AG04449 (cell line): Measurements from ENCODE around the gene HAUS7.
A peak's percentile ranks its signal among the peaks of the same experiment; 100 is the strongest.
"Not testable (repeated sequence)": the region's sequence is repeated elsewhere in the genome, so short reads cannot be mapped to it uniquely, and the experiment has no call there.

ENCODE experiments used
- CTCF ChIA-PET: fragments of 350-600 bp; formaldehyde crosslinking; extraction: SDS; loops from one replicate; lab custom pipeline; 2021; ENCODE audit warnings: antibody characterized with exemption; lab: Yijun Ruan, JAX
- POLR2A ChIA-PET: fragments of 400-600, 350-600 bp; formaldehyde crosslinking; extraction: SDS; loops from one replicate; lab custom pipeline; 2020; ENCODE audit warnings: antibody characterized with exemption, inconsistent platforms; lab: Yijun Ruan, JAX
- DNase-seq: peaks from one replicate; pipeline ENCODE4 v3.0.0-alpha.2; 2010; ENCODE audit warnings: low read depth, low spot score
- H3K4me3 ChIP-seq: 2 replicates; pipeline ENCODE4 v1.5.1; 2011; ENCODE audit warnings: low read depth, mild to moderate bottlenecking, control low read depth, low read length
- TF ChIP-seq, protein P1 (sequence below): IDR thresholded peaks from one replicate; pipeline ENCODE4 v1.5.1; 2011; ENCODE audit warnings: mild to moderate bottlenecking, moderate library complexity, low read length, control low read depth, inconsistent platforms; ENCODE audit not compliant: insufficient read depth; ENCODE audit errors: missing control alignments

HAUS7 gene

DNA sequence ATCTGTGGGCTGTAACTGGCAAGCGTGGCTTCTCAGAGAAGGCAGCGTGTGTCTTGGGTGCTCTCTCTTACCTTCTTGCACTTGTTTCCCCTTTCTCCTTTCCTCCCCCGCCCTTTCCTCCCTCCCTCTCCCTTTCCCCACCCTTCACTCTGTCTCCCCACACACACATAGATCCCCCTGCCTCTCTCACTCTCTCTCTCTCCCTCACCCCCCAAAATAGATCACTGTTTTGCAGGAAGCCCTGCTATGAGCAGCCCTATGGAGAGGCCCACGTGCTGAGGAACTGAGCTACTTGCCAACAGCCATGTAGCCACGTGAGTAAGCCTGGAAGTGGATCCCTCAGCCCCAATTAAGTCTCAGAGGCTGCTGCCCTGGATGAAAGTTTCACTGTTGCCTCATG, 65.0 kb downstream of the HAUS7 start:
- CTCF ChIA-PET: no interaction called here
- POLR2A ChIA-PET: no interaction called here
- DNase-seq: no peak
- H3K4me3 ChIP-seq: no peak overlapping the region
- TF ChIP-seq, protein P1, sequence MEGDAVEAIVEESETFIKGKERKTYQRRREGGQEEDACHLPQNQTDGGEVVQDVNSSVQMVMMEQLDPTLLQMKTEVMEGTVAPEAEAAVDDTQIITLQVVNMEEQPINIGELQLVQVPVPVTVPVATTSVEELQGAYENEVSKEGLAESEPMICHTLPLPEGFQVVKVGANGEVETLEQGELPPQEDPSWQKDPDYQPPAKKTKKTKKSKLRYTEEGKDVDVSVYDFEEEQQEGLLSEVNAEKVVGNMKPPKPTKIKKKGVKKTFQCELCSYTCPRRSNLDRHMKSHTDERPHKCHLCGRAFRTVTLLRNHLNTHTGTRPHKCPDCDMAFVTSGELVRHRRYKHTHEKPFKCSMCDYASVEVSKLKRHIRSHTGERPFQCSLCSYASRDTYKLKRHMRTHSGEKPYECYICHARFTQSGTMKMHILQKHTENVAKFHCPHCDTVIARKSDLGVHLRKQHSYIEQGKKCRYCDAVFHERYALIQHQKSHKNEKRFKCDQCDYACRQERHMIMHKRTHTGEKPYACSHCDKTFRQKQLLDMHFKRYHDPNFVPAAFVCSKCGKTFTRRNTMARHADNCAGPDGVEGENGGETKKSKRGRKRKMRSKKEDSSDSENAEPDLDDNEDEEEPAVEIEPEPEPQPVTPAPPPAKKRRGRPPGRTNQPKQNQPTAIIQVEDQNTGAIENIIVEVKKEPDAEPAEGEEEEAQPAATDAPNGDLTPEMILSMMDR: no peak

DNA sequence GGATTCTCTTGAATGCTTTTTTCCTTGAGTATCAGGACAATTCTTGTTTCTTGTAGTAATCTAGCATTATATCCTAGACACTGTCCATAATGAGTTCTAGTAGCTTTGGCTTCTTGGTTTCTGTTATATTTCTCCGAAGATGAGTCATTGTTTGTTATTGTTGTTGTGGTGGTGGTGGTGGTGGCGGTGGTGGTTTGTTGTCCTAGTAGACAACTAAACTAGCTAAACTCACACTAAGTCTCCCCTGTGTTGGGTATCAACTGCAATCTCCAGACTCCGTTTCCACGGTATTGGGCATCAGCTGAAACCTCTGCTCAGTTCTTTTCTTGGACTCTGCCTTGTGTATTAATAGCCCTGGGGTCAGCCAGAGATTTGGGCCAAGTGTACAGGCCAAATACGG, 66.0 kb downstream of the HAUS7 start:
- DNase-seq, CTCF ChIA-PET, POLR2A ChIA-PET, H3K4me3 ChIP-seq: not testable (repeated sequence)

DNA sequence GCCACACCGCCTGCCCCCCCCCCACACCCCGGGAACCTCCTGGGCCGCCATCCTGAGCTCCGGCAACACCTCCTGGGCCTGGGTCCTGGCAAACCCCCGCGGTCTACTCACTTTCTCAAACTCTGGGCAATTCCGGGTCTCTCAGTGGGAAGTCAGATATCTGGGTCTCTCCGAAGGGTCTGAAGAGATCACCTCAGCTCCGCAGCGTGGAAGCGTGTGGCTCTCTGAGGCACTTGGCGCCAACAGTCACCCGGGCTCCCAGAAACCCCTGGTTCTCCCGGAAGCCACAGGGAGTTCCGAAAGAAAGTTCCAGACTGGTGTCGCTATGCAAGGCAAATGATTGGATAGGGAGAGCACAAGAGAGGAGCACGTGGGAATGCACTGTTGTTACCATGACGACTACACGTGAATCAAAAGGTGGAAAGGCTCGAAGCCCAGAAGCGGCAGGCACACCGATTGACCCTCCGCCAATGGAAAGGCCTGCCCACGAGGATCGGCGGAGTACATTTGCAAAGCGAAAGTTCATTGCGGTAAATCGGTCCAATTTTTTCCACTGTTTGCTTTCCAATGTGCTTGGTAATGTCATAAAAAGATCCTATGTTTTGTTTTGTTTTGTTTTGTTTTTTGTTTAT, 69.1 kb downstream of the HAUS7 start, which contains the start of gene PNMA6E:
TSS of gene PNMA6E (minus strand) at position 218 of the 632 bp plus-strand sequence. CDS start 2,501 bp downstream, outside the sequence.
- TF ChIP-seq, protein P1: no peak
- H3K4me3 ChIP-seq: no peak within 1 kb of the TSS
- CTCF ChIA-PET: no interaction called here
- DNase-seq: no peak
- POLR2A ChIA-PET: no interaction called here

DNA sequence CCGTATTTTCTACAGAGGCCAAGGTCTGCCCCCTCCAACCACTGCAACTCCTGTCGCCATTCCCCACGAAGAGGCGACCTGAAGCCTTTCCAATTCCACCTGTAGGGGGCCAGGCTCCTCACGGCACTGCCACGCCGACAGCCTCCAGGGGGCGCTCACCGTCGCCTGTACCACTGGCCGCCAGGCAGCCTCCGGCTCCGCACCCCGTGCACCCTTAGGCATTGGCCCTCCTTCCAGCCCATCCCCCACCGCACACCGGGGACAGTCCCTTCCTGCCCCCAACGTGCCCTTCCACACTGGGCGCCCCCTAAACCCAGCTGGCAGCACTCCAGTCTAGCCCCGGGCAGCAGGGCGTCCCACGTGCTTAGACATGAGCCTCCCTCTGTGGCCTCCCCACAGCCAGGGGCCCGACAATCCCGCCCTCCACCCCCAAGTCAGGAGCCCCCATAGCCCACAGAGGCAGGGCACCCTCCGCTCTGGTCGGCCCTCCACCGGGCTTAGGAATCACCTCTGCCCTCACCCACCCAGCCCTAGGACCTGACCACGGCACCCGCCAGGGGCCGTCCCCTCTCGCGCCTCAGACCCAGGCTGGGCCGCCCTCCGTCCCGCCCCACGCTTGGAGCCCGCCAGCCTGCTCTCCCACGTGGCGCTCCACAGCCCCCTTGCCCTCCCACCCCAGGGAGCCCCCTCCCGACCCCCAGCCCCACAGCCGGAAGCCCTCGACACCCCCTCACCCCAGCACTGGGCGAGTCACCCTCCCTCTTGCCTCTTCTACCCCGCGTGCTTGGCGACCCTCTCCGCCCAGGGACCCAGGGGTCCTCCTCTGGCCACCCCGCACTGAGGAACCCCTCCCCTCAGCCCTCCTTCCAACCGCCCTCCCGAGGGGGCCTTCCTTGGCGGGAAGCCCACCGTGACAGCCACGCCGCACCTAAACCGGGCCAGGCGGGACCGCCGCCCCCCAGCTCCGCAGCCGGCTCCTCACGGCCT, 69.9 kb downstream of the HAUS7 start:
- no peak overlapping the region for H3K4me3 ChIP-seq
- TF ChIP-seq, protein P1: peak; percentile 51
- ChIA-PET CTCF (no interaction called here), POLR2A (no interaction called here)
- no peak for DNase-seq

DNA sequence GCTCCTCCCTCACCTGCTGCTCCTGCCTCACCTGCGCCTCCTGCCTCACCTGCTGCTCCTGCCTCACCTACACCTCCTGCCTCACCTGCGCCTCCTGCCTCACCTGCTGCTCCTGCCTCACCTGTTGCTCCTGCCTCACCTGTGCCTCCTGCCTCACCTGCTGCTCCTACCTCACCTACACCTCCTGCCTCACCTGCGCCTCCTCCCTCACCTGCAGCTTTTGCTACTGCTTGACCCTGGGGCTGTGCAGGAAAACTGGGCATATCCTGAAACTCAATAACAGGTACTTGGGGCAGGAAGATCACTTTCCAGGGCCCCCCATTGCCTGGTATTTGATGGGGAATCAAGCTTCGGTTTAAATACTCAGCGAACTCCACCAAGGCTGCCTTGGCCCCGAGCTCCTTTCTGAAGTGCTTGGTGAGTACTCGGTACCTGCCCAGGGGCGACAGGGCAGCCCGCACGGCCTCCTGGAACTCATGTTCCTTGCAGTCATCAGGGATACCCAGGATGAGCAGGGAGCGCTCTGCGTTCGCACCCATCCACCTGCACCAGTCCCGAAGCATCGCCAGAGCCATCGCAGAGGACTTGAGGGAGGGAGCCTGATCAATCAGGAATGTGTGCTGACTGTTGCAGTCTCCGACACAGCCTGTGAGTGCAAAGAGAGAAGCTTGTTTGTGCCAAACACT, 72.0 kb downstream of the HAUS7 start:
- no peak for DNase-seq
- TF ChIP-seq, protein P1: no peak
- no peak overlapping the region for H3K4me3 ChIP-seq
- ChIA-PET CTCF (no interaction called here), POLR2A (no interaction called here)
